ENCODE measurements around the gene TNIK. TPM values are rescaled to one million over a fixed set of nuclear protein-coding genes. Genes with fewer than 3 reads are reported as not detected.

Gene TNIK
- total RNA-seq, 1 donor from 2014 or later, result 2.5 TPM

DNA sequence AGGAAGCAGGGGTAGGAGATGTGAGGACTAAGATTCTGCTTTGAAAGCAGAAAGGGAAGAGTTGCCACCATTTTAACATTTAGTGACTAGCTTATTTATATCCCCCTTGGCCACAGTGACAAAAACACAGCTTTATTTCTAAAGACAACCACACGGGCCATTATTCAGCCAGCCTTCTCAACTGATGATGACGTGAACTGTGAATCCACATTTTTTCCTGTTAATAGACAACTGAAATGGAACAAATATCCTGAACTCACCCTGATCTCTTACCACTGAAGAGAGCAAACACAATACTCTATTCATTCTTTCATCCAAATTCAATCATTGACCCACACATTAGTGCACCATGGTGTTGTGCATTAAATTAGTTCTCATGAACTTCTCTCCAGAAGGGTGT is 145.1 kb downstream of the TNIK start:
- TF ChIP-seq, protein P1, sequence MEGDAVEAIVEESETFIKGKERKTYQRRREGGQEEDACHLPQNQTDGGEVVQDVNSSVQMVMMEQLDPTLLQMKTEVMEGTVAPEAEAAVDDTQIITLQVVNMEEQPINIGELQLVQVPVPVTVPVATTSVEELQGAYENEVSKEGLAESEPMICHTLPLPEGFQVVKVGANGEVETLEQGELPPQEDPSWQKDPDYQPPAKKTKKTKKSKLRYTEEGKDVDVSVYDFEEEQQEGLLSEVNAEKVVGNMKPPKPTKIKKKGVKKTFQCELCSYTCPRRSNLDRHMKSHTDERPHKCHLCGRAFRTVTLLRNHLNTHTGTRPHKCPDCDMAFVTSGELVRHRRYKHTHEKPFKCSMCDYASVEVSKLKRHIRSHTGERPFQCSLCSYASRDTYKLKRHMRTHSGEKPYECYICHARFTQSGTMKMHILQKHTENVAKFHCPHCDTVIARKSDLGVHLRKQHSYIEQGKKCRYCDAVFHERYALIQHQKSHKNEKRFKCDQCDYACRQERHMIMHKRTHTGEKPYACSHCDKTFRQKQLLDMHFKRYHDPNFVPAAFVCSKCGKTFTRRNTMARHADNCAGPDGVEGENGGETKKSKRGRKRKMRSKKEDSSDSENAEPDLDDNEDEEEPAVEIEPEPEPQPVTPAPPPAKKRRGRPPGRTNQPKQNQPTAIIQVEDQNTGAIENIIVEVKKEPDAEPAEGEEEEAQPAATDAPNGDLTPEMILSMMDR (IDR thresholded peaks at IDR 0.05), result no peak
- Mint-ChIP-seq H3K4me1 (no peaks in the 10 kb centered on the region), H3K4me3 (no peak overlapping the region), H3K27me3 (no peaks in the 10 kb centered on the region), H3K9me3 (no peaks in the 10 kb centered on the region), H3K27ac (no peak overlapping the region), H3K36me3 (ENCODE audit: low read depth) (no peaks in the 10 kb centered on the region)
- no peak for DNase-seq
- intact Hi-C loops (cut with micrococcal nuclease), result no loop called here
- CTCF ChIA-PET, result no interaction called here
- POLR2A ChIA-PET, result no interaction called here
- ATAC-seq (ENCODE audit: low read depth), result no peak

DNA sequence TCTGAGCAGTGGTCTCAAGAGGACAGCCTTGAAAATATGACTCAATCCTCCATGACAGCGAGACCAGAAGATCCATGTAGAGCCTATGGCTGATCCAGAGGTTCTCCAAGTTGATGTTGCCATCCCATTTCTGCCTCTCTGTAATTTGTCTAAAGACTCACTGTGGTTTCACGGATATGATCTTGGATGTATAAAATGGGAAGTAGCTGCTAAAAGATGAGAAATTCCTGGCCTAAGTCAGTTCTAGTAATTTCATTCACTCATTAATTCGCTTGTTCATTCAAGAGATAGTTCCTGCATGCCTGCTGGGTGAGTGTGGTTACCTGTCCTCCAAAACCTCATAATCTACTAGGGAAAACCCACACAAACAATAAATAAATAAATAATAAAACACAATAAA is 145.9 kb downstream of the TNIK start:
- H3K27ac Mint-ChIP-seq, result no peak overlapping the region
- no peaks in the 10 kb centered on the region for H3K4me1 Mint-ChIP-seq
- ATAC-seq (ENCODE audit: low read depth), result no peak
- CTCF ChIA-PET, result no interaction called here
- no peaks in the 10 kb centered on the region for H3K9me3 Mint-ChIP-seq
- DNase-seq, result no peak
- TF ChIP-seq, protein P1 (IDR thresholded peaks at IDR 0.05), result no peak
- H3K27me3 Mint-ChIP-seq, result no peaks in the 10 kb centered on the region
- no peaks in the 10 kb centered on the region for H3K36me3 Mint-ChIP-seq (ENCODE audit: low read depth)
- no peak overlapping the region for H3K4me3 Mint-ChIP-seq
- POLR2A ChIA-PET, result no interaction called here
- intact Hi-C loops (cut with micrococcal nuclease), result no loop called here

DNA sequence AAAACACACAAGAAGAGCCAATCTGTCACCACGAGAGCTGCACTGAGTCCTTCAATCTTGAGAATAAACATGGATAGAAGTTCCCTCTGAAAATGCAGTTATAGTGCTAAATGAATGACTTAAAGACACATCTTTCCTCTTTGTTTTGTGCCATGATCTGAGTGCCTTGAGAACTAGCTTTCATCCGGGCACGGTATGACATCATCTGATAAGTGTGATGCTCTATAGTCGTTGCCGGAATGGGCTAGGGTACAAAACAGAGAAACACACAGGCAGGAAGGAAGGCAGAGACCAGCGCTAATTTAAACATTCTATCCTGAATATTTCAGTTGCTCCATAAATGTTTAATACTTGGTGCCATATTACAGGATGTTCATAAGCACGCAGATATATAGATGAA is 146.5 kb downstream of the TNIK start:
- no peaks in the 10 kb centered on the region for H3K36me3 Mint-ChIP-seq (ENCODE audit: low read depth)
- POLR2A ChIA-PET, result no interaction called here
- H3K4me1 Mint-ChIP-seq, result no peaks in the 10 kb centered on the region

DNA sequence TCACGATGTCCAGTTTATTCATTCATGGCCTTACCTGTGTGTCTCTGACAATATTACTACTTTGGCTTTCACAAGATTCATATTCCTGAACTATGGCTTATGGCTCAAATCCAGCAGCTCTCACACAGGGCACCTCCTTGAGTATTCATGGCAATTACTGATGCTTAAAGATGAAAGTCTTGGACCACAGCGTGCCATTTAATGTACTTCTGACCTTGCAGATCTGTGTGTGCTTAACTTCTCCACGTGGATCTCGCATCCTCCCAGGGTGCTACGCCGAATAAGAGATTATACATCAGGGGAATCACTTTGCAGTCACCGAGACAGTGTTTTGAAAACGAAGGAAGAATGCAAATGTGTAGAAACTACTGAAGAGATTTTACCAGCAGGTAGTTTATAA is 147.5 kb downstream of the TNIK start:
- Mint-ChIP-seq H3K4me3 (no peak overlapping the region), H3K27ac (no peak overlapping the region), H3K36me3 (ENCODE audit: low read depth) (no peaks in the 10 kb centered on the region), H3K4me1 (no peaks in the 10 kb centered on the region), H3K9me3 (no peaks in the 10 kb centered on the region), H3K27me3 (no peaks in the 10 kb centered on the region)
- ATAC-seq (ENCODE audit: low read depth) (no peak), DNase-seq (no peak)
- TF ChIP-seq, protein P1 (IDR thresholded peaks at IDR 0.05), result no peak
- ChIA-PET POLR2A (no interaction called here), CTCF (no interaction called here)
- intact Hi-C loops (cut with micrococcal nuclease), result no loop called here

More for the DNA sequence above, 146.5 kb downstream of the TNIK start:
- Mint-ChIP-seq H3K27ac (no peak overlapping the region), H3K4me3 (no peak overlapping the region), H3K9me3 (no peaks in the 10 kb centered on the region), H3K27me3 (no peaks in the 10 kb centered on the region)
- no peak for DNase-seq
- CTCF ChIA-PET, result no interaction called here
- TF ChIP-seq, protein P1 (IDR thresholded peaks at IDR 0.05), result no peak
- no peak for ATAC-seq (ENCODE audit: low read depth)
- intact Hi-C loops (cut with micrococcal nuclease), result no loop called here

DNA sequence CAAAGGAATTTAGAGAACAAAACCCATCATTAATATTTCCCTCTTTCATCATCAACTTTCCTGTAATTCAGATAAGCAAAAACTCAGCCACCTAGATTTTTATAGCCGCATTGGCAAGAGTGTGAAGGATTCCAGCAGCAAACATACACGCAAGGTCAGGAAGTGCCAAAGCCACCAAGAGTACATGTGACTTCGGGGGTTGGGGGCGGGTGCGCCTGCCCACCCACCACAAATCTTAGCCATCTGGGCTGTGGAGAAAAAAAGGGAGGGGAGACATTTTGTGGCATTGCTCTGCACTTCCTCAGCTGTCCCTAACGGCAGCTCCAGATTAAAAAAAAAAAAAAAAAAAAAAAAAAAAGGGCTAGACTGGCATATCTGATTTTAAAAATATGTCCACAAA is 148.4 kb downstream of the TNIK start:
- DNase-seq (no peak), ATAC-seq (ENCODE audit: low read depth) (no peak)
- Mint-ChIP-seq H3K4me1 (no peaks in the 10 kb centered on the region), H3K4me3 (no peak overlapping the region), H3K9me3 (no peaks in the 10 kb centered on the region), H3K36me3 (ENCODE audit: low read depth) (no peaks in the 10 kb centered on the region), H3K27ac (no peak overlapping the region), H3K27me3 (no peaks in the 10 kb centered on the region)
- intact Hi-C loops (cut with micrococcal nuclease), result no loop called here
- ChIA-PET CTCF (no interaction called here), POLR2A (no interaction called here)
- TF ChIP-seq, protein P1 (IDR thresholded peaks at IDR 0.05), result no peak
